Activated CD4-positive, alpha-beta T cell treated with anti-CD3 and anti-CD28 coated beads for 48 hours (primary cell): Measurements from ENCODE around the gene SLC4A7.
A peak's percentile ranks its signal among the peaks of the same experiment; 100 is the strongest.
"Not testable (repeated sequence)": the region's sequence is repeated elsewhere in the genome, so short reads cannot be mapped to it uniquely, and the experiment has no call there.

Experiments used
- DNase-seq: peaks from one replicate; pipeline ENCODE4 v3.0.0-alpha.2; 2020

SLC4A7 gene

DNA sequence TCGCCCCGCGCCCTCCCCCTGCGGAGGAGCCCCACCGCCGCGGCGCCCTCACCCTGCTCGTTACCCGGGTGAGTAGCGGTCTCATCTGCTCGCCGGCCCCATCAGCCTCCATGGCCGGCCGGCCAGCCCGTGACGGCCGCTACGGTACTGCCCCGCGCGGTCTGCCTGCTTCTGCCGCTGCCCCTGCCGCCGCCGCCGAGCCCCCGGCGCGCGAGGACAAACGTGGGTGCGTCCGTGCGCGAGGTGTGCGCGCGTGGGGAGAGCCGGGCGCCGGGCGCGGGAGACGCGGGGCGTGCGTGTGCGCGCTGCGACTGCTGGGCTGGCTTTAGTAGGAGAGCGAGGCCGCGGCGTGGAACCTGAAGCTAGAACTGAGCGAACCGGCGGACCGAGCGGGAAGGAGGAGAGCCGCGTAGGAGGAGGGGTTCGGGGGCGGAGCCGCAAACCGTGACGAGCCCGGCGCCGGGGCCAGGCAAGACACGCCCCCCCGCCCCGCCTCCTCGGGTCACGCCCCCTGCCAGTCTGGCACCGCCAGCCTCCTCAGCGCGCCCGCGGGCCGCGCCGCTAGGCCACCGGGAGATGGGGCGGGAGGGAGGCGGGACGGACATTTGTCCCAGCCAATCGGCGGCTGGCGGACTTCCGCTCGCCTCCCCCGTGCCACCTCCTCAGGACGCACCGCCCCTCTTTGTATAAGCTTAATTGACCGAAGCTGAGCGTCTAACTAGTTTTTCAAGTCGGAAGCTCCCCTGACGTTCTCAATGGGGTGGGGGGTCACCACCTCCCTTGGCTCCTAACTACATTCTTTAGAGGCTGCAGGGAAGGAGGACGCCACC is at the start of gene SLC4A7:
Gene SLC4A7 (minus strand): TSS at position 370 of the 830 bp plus-strand sequence. CDS start 258 bp downstream, at position 112.
- DNase-seq: peak; percentile 98

DNA sequence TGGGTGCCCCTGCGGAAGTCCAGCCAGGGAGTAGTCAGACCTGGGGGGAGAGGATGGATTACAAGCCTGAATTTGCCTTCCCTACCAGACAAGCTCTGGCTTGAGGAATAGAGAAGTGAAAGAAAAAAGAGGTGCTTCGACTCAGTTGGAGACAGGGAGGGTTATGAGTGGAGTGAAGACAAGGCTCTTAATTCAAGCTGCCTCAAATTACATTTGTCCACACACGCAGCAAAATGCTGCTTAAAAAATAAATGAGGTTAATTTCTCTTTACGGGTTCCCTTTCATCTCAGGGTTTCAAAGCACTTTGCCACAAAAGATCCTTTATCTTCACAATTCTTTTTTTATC is 49.0 kb upstream of the SLC4A7 start:
- no peak for DNase-seq

DNA sequence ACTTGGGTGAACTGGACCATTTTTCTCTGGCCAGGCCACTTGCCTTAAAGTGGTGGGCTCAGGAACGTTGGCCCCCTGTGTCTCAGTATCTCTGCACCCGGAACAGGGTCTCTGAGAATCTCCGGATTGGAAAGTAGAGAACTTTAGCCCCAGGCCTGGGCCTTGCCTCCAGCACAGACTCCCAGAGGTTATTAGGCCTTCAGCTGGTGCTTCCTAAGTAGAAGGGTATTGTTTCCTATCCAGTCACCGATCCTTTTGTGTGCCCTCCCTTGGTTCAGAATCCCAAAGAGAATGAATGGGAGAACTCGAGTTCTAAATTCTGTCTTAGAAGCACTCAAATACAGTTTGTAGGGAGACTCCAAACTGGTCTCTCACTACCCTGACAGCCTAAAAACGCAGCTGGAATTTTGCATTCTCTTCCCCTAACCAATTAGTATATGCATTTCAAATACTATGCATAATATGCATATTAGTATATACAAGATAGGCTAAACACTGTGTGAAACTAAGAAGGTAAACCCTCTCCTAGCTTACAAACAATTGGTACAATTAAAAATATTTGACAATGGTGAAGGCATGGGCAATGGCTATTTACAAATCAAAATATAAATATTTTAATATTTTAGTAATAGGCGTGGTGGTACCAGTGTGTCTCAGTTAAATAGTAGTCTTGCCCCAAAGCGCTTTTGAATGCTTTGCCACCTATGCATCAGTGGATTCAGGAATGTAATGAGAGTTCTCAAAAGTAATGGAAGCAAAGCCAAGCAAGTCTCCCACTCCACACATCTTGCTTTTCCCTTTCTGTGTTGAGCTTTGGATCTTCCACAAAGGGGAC is 48.5 kb upstream of the SLC4A7 start:
- DNase-seq: no peak

DNA sequence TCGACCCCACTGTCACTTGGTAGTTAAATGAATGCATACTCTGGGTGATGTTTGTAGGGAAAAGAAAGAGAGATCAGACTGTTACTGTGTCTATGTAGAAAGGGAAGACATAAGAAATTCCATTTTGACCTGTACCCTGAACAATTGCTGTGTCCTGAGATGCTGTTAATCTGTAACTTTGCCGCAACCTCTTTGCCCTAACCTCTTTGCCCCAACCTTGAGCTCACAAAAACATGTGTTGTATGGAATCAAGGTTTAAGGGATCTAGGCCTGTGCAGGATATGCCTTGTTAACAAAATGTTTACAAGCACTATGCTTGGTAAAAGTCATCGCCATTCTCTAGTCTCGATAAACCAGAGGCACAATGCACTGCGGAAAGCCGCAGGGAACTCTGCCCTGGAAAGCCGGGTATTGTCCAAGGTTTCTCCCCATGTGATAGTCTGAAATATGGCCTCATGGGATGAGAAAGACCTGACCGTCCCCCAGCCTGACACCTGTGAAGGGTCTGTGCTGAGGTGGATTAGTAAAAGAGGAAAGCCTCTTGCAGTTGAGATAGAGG is 47.1 kb upstream of the SLC4A7 start:
- DNase-seq: not testable (repeated sequence)

DNA sequence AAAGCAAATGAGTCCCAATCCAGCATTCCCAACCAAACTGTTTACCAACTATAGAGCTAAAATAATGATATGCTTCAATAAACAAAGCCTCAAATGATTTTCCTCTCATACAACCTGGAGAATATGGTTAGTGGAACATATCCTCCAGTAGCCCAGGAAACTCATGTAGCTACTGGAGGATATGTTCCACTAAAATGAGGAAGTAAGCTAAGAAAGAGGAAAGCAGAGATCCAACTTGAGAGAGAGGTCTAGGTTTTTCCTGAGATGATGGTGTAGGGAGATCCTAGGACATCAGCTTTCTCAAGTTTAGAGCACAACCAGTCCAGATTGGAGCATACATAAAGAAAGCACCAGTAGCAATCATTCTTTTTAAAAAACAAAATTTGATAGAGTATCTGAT is 44.6 kb upstream of the SLC4A7 start:
- no peak for DNase-seq

DNA sequence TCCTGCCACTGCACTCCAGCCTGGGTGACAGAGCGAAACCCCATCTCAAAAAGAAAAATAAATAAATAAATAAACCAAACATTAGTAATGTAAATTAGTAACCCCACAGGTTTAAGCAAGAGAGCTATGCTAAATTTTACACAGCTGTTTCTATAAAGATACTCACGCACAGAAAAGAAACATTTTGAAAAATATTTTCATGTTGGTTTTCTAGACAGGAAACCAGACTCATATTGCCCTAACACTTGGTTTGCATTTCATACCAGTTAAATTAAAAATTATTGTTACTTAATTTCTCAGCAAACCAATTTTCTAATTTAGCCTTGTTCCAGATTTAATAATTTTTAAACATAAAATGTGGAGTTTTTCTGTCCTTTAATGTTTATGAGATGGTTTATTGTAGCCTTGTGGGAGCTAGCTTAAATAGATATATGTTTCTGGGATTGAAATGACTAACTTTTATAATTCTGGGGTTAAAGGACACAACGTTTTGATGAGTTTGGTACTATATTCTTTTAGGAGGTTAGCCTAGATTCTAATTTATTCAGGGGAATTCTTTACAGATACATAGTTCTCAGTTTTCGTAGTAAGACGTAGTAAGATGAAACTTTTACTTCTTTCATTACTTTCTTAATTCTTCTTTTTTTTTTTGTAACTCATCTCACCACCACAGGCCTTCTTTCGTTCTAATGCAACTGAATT is 42.6 kb upstream of the SLC4A7 start:
- no peak for DNase-seq

DNA sequence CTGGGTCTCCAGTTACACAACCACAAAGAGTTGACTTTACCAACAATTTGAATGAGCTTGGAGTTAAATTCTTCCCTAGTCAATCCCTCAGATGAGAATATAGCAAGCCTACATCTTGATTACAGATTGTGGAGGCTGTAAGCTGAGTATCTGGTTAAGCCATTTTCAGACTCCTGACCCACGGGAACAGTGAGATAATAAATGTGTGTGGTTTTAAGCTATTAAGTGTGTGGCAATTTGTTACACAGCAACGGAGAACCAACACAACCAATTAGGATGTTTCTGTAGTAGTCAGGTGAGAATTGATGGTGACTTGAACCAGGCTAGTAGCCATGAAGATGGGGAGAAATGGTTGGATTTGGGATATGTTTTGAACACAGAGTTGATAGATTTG is 37.7 kb upstream of the SLC4A7 start:
- no peak for DNase-seq

DNA sequence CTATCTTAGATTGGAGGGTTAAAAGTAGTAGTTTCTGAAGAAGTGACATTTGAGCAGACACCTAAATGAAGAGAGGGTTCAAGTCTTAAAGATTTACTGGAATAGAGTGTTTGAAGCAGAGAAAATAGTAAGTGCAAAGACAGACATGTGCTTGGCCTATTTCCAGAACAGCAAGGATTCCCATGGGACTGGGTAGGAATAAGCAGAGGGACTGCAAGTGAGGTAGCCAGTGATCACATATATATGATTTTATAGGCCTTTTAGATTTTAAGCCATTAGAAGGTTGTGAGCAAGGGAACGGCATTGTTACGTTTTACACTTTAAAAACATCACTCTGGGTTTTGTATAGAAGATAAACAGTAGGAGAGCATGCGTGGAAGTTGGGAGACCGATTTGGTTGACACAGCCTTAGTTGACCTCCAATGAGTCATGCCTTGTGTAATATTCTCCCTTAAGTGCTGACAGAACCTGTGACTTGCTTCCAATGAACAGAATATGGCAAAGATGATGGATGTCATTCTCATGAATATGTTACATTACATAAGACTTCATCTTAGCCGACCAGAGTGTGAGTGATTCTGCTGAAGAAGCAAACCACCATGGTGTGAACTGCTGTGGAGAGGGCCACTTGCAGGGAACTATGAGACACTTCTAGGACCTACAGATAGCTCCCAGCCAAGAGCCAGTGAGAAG is 37.1 kb upstream of the SLC4A7 start:
- no peak for DNase-seq

DNA sequence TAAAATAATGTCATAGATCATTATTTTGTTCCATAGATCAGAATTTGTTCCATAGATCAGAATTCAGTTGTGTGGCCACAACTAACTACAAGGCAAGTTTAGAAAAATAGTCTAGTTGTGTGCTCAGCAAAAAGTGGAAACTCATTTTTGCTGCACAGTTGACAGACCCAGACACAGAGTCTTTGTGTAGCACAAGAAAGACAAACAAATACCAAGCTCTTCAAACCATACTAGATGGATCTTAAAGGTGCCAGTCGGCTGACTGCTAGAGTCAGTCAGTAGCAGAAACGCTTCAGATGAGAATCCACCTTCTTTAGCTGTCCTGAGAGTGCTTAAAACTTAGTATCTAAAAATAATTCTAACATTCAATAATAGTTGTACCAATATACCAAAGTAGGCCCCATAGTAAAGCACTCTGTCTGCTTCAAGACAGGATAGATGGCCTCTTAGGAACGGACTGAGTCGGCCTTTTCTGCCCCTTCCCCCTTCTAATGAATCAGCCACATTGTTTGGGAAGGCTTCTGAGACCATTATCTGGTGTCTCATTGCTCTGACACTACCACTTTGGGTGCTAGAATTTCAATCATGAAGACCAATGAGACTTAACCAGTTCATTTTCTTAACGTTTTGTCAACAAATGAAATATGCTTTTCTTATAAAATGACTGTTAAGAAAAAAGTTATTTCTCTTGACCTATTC is 27.7 kb upstream of the SLC4A7 start:
- no peak for DNase-seq

DNA sequence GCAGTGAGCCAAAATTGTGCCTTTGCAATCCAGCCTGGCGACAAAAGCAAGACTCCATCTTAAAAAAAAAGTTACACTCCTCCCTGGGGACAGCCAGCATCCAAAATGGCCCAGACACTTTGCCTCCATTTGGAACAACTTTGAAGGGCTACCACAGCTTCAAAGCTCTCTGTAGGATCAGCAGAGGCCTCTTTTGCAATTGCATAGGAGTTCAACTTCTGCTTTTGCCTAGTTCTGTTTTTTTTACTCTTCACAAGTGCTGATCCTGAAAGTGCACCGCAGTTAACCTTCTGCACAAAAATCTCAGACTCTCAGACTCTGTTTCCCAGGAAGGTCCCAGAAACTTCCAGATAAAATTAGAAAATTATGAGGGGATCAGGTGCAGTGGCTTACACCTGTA is 25.2 kb upstream of the SLC4A7 start:
- DNase-seq: no peak

DNA sequence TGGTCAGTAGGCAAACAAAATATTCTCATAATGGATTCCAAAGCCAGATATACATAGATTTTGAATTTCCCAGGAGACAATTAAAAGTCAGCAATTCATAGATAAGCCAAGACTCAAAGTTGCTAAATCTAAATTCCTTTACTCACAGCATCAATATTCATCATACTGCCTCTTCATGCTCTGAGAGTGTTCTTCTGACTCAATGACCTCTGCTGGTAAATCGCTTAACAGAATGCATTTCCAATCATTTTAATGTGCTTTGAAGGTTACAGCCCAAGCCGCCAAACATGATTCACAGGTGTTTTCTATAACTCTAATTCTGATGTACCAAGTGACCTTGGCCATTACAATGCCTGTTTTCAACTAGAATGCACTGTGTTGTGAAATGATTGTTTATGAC is 24.2 kb upstream of the SLC4A7 start:
- DNase-seq: no peak

DNA sequence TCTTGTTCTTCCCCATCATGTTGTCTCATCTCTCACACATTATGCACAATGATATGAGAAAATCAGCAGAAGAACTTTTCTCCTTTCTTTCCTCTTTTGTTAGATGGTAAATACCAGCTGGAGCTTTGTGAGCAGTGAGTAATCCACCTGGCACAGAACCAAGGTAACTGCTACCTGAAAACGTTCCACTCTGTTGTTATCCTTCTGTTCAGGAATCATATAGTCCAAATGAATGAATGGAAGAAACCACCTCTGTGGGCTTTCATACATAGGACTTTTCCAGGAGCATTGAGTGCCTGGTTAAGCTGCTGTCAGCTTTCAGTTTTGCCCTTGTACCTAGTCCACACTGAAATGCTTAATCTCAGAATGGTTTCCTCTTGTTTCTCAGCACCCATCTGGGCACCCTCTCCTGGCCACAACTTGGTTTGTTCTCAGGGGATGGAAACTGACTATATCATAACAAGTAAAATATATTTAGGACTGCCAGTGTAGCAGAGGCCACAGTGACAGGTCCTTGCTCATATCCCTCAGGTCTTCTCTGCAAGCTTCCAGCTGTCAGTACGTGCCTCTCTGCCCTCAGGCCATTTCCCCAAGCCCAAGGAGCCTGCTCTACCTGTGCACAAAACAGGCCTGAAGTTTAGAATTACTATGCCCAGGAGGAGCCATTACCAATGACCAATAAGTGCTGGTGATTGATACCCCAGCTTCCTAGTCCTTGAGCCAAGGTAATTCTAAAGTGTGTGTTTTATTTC is 23.5 kb upstream of the SLC4A7 start:
- DNase-seq: no peak

DNA sequence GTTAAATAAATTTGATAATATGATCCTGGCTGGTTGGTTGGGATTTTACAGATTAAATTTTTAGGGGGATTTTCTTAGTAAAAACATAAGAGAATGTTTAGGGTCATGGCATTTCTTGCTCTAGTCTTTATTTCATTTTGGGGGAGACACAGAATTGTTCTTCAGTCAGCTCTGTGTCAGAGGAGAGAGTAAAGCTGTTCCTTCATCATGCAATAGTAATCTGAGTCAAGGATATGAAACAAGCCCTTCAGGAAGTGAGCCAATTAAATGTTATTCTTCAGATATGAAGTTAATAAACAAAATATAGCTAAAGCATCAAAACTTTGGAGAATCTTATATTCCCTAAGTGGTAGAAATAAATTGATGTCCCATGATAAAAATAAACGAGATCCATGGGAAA is 22.9 kb upstream of the SLC4A7 start:
- DNase-seq: no peak

DNA sequence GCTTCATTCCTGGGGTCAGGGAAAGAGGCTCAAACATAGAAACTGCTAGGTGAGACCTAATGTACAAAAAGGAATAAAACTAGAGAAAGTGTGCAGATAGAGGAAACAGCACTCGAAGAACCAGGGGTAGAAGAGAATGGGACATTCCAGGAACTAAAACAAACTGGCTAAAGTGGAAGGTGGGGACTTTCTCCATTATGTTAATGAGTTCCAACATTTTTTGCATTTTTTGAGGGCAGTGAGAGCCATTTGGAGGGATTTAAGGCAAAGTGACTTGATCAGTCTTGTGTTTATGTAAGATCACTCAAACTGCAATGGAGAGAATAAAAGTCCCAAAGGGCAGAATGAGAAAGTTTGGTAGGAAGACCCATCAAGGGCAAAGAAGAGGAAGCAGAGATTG is 20.6 kb upstream of the SLC4A7 start:
- no peak for DNase-seq

DNA sequence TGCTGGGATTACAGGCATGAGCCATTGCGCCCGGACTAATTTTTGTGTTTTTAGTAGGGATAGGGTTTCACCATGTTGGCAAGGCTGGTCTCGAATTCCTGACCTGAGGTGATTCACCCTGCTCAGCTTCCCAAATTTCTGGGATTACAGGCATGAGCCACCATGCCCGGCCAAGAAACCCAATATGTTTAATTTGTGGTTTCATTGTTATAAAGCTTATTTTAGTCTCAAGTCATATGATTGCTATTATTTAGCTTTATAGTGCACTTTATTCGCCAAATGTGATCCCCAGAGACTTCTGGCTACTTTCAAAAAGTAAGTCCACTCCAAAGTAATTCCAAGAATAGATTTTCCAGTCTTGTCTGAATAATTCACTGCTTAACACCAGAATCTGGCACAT is 19.3 kb upstream of the SLC4A7 start:
- DNase-seq: no peak

DNA sequence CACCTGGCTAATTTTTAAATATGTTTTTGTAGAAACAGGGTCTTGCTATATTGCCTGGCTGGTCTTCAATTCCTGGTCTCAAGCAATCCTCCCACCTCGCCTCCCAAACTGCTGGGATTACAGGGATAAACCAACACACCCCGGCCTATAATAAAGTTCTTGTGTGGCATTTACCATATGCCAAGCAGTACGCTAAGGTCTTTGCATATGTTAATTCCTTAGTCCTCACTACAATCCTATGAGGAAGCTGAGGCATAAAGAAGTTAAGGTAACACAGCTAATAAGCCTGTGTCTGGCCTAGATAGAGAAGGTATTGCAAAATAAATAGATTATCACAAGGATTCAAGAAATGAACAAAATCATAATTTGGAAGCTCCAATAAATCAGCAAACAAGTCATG is 17.6 kb upstream of the SLC4A7 start:
- DNase-seq: no peak

DNA sequence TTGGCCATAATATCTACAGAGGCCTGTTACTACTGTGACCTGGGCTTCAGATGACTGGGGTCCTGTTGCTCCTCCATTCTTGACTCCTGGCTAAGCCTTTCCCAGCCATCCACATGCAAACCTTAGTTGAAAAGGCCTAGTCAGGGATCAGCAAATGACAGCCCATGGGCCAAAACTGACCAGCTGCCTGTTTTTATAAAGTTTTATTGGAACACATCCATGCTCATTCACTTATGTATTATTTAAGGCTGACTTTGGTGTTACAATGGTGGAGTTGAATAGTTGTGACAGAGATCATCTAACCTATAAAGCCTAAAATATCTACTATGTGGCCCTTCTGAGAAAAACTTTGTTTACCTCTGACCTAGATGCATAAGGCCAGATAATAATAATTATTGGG is 16.8 kb upstream of the SLC4A7 start:
- no peak for DNase-seq

DNA sequence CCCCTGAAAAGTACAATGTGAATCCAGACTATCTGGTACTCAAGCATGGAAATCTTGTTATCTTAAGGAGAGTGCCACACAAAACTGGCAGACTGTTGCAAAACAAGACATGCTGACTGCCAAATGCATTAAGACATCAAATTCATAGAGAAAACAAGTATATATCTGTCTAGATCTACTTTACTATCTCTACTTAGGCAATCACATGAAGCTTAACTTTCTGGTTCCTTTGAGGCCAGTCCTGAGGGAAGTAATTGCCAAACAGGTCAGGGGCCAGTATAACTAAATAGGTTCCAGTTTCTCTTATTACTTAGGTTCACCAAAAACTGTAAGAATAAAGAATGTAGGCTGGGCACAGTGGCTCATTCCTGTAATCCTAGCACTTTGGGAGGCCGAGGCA is 15.9 kb upstream of the SLC4A7 start:
- DNase-seq: no peak

DNA sequence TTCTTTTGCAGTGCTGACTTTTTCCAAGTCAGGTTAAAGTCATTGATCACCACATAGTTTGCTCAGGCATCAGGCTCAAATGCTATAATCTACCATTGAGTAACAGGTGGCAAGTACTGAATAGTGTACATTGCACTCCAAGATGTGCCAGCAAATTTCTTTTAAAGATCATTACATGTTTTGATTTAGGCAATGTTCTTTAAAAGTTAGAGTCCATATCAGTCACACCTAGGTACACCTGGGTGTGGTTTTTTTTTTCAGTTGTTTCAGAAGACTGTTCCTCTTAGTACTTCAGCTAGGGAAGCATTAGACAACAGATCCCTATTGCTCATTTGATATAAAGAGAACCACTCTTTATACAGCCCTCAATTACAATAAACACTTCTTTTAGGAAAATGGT is 10.6 kb upstream of the SLC4A7 start:
- no peak for DNase-seq

DNA sequence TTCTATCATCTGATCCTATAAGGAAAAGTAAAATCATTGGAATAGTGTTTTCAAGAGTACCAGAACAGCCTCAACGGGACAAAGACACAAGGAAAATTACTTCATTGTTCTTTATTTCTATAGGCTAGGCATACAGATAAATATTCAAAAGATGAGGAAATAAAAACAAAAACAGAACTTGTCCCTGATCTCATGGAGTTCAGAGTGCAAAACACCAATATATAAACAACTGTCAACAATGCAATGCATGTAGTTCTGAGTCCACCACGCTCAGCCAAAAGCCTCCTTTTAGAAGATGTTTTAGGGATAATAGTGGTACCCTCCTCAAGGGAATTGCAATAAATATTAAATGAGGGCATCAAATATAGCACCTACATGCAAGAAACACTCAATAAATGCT is 4.6 kb upstream of the SLC4A7 start:
- no peak for DNase-seq

DNA sequence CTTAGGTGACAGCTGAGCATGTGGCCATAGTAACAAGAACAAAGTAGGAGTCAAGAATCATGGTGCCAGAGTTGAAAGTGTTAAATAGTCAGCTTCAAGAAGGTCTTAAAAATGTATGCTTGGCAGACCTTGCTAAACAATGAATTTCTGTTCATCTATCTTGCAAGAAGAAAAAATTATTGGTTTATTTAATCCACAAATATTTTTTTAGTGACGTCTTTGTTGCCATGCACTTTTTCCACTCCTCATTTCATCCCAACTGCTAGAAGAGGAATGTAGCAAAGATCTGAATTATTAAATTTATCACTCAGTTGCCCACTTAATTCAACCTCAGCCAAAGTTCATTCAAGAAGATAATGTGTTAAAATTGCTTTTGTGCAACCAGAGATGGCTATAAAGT is 3.2 kb upstream of the SLC4A7 start:
- no peak for DNase-seq
